Activated CD8-positive, alpha-beta T cell treated with anti-CD3 and anti-CD28 coated beads for 36 hours (primary cell): ENCODE measurements around the gene TRPM8. TPM values are rescaled to one million over a fixed set of nuclear protein-coding genes. Genes with fewer than 3 reads are reported as not detected.

Experiments used
- ATAC-seq: fragments of 200-7000 bp; cut with Tn5 transposase; one replicate; pipeline ENCODE4 v1.10.0; 2021; ENCODE audit warnings: mild to moderate bottlenecking, moderate library complexity
- CTCF ChIA-PET: fragments of 350-600 bp; sonication (Branson Sonifier 250); formaldehyde crosslinking; loops from one replicate; lab custom pipeline; 2021; ENCODE audit warnings: antibody characterized with exemption; lab: Charles Lee
- POLR2A ChIA-PET: fragments of 350-600 bp; sonication (Branson Sonifier 250); formaldehyde crosslinking; loops from one replicate; lab custom pipeline; 2021; ENCODE audit warnings: antibody characterized with exemption; lab: Charles Lee
- DNase-seq: peaks from one replicate; pipeline ENCODE4 v3.0.0-alpha.2; 2020
- H3K27ac Mint-ChIP-seq: one replicate; pipeline ENCODE4 v1.8.0; 2021; ENCODE audit warnings: mild to moderate bottlenecking, mixed read lengths
- H3K27me3 Mint-ChIP-seq: one replicate; pipeline ENCODE4 v1.8.0; 2021; ENCODE audit warnings: mixed read lengths
- H3K36me3 Mint-ChIP-seq: one replicate; pipeline ENCODE4 v1.8.0; 2021; ENCODE audit warnings: low read depth, mixed read lengths
- H3K4me1 Mint-ChIP-seq: one replicate; pipeline ENCODE4 v1.8.0; 2021; ENCODE audit warnings: low read depth, mixed read lengths
- H3K4me3 Mint-ChIP-seq: one replicate; pipeline ENCODE4 v1.8.0; 2021; ENCODE audit warnings: mild to moderate bottlenecking, moderate library complexity, mixed read lengths
- H3K9me3 Mint-ChIP-seq: one replicate; pipeline ENCODE4 v1.8.0; 2021; ENCODE audit warnings: mixed read lengths
- intact Hi-C: fragments of 100-400 bp; cut with micrococcal nuclease; formaldehyde crosslinking; loops from one replicate; pipeline ENCODE4 v1.10.0; 2022
- total RNA-seq, 2 experiments: library from RNA; stranded (reverse); gene quantifications; one replicate each; pipeline ENCODE4 v1.2.3, GENCODE V29; 2021
- TF ChIP-seq, protein P1 (sequence below): fragments of 200-600 bp; IDR thresholded peaks from one replicate; pipeline ENCODE4 v1.8.0; 2022; ENCODE audit warnings: antibody characterized with exemption, mild to moderate bottlenecking

The TRPM8 gene
- total RNA-seq, 2 experiments from 2014 or later, result not detected

DNA sequence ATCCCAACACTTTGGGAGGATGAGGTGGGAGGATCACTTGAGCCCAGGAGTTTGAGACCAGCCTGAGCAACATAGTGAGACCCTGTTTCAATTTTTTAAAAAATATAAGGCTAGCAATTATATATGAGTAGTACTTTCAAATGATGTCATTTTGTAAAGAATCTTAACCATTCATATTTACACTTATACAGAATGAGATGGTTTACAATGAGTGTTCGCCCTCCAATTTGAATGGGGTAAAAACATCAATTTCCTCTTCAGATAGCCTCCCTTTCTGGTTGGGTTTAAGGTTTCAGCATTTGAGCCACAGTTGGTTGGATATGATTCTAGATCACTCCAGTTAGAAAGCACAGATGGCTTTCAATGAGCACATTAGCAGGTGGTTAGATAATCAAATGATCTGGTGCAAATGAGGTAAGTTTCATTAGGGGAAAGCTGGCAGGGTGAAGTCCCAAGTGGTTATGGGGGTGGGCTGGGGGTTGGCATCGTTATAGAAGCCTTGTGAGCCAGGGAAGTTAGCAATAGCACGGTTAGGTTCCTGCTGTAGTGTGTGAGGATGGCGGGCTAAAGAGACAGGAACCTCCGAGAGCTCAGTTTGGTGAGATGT lies 63.9 kb downstream of the TRPM8 start:
- ChIA-PET POLR2A (no interaction called here), CTCF (interaction anchor here (1.4 to 1.5 kb wide), 2 partner anchors 8 to 27 kb away, joined by 3 to 4 read pairs; no protein-coding TSS in a partner anchor)
- no peak for DNase-seq
- TF ChIP-seq, protein P1, sequence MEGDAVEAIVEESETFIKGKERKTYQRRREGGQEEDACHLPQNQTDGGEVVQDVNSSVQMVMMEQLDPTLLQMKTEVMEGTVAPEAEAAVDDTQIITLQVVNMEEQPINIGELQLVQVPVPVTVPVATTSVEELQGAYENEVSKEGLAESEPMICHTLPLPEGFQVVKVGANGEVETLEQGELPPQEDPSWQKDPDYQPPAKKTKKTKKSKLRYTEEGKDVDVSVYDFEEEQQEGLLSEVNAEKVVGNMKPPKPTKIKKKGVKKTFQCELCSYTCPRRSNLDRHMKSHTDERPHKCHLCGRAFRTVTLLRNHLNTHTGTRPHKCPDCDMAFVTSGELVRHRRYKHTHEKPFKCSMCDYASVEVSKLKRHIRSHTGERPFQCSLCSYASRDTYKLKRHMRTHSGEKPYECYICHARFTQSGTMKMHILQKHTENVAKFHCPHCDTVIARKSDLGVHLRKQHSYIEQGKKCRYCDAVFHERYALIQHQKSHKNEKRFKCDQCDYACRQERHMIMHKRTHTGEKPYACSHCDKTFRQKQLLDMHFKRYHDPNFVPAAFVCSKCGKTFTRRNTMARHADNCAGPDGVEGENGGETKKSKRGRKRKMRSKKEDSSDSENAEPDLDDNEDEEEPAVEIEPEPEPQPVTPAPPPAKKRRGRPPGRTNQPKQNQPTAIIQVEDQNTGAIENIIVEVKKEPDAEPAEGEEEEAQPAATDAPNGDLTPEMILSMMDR, result no peak
- peaks cover 7% of the 10 kb centered on the region for H3K9me3 Mint-ChIP-seq
- no peaks in the 10 kb centered on the region for H3K36me3 Mint-ChIP-seq
- peaks cover 25% of the 10 kb centered on the region for H3K4me1 Mint-ChIP-seq
- H3K27ac Mint-ChIP-seq, result no peak overlapping the region
- H3K27me3 Mint-ChIP-seq, result no peaks in the 10 kb centered on the region
- intact Hi-C loops, result no loop called here
- no peak overlapping the region for H3K4me3 Mint-ChIP-seq
- ATAC-seq, result peak; percentile 30

- ChIA-PET CTCF (interaction anchor here (1.2 to 1.4 kb wide), 3 partner anchors 8 to 564 kb away, joined by 3 read pairs; no protein-coding TSS in a partner anchor), POLR2A (no interaction called here)
- H3K36me3 Mint-ChIP-seq, result no peaks in the 10 kb centered on the region
Observed at GRCh38 chr2:233981574-233982420, 64.6 kb downstream of the TRPM8 start.

DNA sequence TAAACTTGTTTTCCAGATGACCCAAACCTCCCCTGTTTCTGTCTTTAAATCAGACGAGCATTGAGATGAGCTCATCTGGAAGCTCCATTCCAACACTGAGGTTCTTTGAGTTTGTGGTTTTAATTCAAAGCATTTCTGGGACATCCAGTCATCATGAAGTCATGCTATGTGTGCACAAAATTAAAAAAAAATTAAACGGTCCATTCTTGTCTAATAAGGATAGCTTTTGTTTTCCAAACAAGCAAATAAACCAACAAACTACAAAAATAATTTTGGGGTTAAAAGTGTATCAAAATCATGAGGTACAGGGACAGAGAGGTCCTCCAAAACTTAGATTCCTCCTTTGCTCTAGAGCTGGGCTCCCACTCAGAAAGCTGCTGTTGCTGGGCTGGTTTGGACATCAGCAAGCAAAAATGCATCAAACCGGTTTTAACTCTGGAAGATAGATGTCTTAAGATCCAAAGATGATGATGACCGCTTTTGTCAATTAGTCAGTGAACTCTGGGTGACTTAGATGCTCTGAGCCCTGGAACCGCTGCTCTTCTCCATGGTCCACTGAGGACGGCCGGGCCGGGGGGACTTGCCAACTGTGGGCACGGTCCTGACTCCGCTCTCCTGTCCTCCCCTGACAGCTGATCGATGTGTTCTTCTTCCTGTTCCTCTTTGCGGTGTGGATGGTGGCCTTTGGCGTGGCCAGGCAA lies 65.4 kb downstream of the TRPM8 start:
- Mint-ChIP-seq H3K27ac (no peak overlapping the region), H3K4me3 (no peak overlapping the region), H3K9me3 (peaks cover 7% of the 10 kb centered on the region), H3K27me3 (no peaks in the 10 kb centered on the region), H3K4me1 (peaks cover 19% of the 10 kb centered on the region), H3K36me3 (no peaks in the 10 kb centered on the region)
- POLR2A ChIA-PET, result no interaction called here
- CTCF ChIA-PET, result interaction anchor here (0.6 to 1.2 kb wide), 3 partner anchors 120 to 563 kb away, joined by 3 read pairs; no protein-coding TSS in a partner anchor
- intact Hi-C loops, result no loop called here
- TF ChIP-seq, protein P1, result no peak
- ATAC-seq (no peak), DNase-seq (no peak)

More at GRCh38 chr2:233981574-233982420, 64.6 kb downstream of the TRPM8 start:
- TF ChIP-seq, protein P1, result no peak
- ATAC-seq, result no peak
- intact Hi-C loops, result no loop called here
- DNase-seq, result no peak
- H3K4me3 Mint-ChIP-seq, result no peak overlapping the region
- peaks cover 24% of the 10 kb centered on the region for H3K4me1 Mint-ChIP-seq
- H3K27ac Mint-ChIP-seq, result no peak overlapping the region
- H3K9me3 Mint-ChIP-seq, result peaks cover 7% of the 10 kb centered on the region
- H3K27me3 Mint-ChIP-seq, result no peaks in the 10 kb centered on the region

DNA sequence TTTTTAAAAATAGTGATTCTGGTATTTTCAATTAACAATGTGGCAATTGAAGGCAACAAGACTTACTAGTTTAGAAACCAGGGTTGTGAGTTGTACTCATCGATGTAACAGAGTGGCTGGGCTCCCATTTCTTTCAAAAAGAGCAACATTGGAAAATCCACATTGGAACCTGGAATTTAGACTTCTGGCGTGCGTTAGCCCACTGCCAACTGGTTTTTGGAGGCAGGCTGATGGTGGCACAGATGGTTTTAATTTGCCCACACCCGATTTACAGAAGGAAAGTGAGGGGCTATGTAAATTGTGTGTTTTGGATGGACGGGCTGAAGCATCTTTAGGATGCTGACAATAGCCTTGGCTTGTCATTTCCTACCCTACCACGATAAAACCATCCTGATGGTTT lies 66.3 kb downstream of the TRPM8 start:
- peaks cover 7% of the 10 kb centered on the region for H3K36me3 Mint-ChIP-seq
- DNase-seq, result no peak

More for the DNA sequence above, 66.3 kb downstream of the TRPM8 start:
- Mint-ChIP-seq H3K27me3 (no peaks in the 10 kb centered on the region), H3K27ac (no peak overlapping the region), H3K4me1 (peaks cover 21% of the 10 kb centered on the region), H3K9me3 (peaks cover 15% of the 10 kb centered on the region), H3K4me3 (no peak overlapping the region)
- TF ChIP-seq, protein P1, result no peak
- ATAC-seq, result no peak
- intact Hi-C loops, result no loop called here
- ChIA-PET CTCF (no interaction called here), POLR2A (no interaction called here)
